Pulmonary artery endothelial cell (primary cell): ENCODE data around the gene RPS6KL1. TPM values are rescaled to one million over a fixed set of nuclear protein-coding genes. Genes with fewer than 3 reads are reported as not detected.

Experiments
- DNase-seq: peaks from one replicate; pipeline ENCODE4 v3.0.0-alpha.2; 2011; ENCODE audit warnings: low read depth, low spot score
- total RNA-seq: library from RNA; depleted of rRNA; stranded (reverse); fragments of >200 nt; gene quantifications from 2 replicates; pipeline ENCODE4 v1.2.3, GENCODE V29; 2014

The RPS6KL1 gene
- total RNA-seq, 1 donor from 2014 or later, result 14.8 TPM

- DNase-seq, result no peak
Observed at GRCh38 chr14:74912801-74913200, 10.3 kb downstream of the RPS6KL1 start.

GRCh38 chr14:74912111-74912510 is 10.9 kb downstream of the RPS6KL1 start:
- no peak for DNase-seq

GRCh38 chr14:74911704-74912103 is 11.4 kb downstream of the RPS6KL1 start:
- DNase-seq, result no peak

GRCh38 chr14:74911221-74911620 is 11.8 kb downstream of the RPS6KL1 start:
- no peak for DNase-seq

GRCh38 chr14:74910556-74910955 is 12.5 kb downstream of the RPS6KL1 start:
- DNase-seq, result no peak

GRCh38 chr14:74909911-74910310 is 13.1 kb downstream of the RPS6KL1 start:
- DNase-seq, result no peak

GRCh38 chr14:74909501-74909900 is 13.6 kb downstream of the RPS6KL1 start:
- DNase-seq, result no peak

- no peak for DNase-seq
Observed at GRCh38 chr14:74908861-74909341, 14.2 kb downstream of the RPS6KL1 start.

GRCh38 chr14:74907744-74908143 is 15.3 kb downstream of the RPS6KL1 start:
- no peak for DNase-seq

- no peak for DNase-seq
Observed at GRCh38 chr14:74906925-74907521, 16.0 kb downstream of the RPS6KL1 start.

- no peak for DNase-seq
Observed at GRCh38 chr14:74905595-74906142, 17.4 kb downstream of the RPS6KL1 start.

- no peak for DNase-seq
Observed at GRCh38 chr14:74904635-74905503, 18.2 kb downstream of the RPS6KL1 start.

- no peak for DNase-seq
Observed at GRCh38 chr14:74902941-74903705, 19.9 kb downstream of the RPS6KL1 start.

GRCh38 chr14:74898694-74899093 is 24.4 kb downstream of the RPS6KL1 start:
- no peak for DNase-seq

- DNase-seq, result no peak
Observed at GRCh38 chr14:74898083-74898482, 25.0 kb downstream of the RPS6KL1 start.

- DNase-seq, result no peak
Observed at GRCh38 chr14:74897642-74898041, 25.4 kb downstream of the RPS6KL1 start.

GRCh38 chr14:74896400-74896799 is 26.7 kb downstream of the RPS6KL1 start:
- no peak for DNase-seq

GRCh38 chr14:74893614-74894091 is 29.4 kb downstream of the RPS6KL1 start:
- no peak for DNase-seq

GRCh38 chr14:74892745-74893144 is 30.3 kb downstream of the RPS6KL1 start:
- DNase-seq, result no peak

GRCh38 chr14:74891870-74892269 is 31.2 kb downstream of the RPS6KL1 start:
- DNase-seq, result no peak

- no peak for DNase-seq
Observed at GRCh38 chr14:74890262-74890661, 32.8 kb downstream of the RPS6KL1 start.
